B cell (primary cell): ENCODE measurements around the gene GTF3C2.

Experiments used
- CTCF ChIP-seq: fragments of 200-600 bp; IDR thresholded peaks from one replicate; pipeline ENCODE4 v1.8.0; 2022; ENCODE audit warnings: antibody characterized with exemption, mild to moderate bottlenecking
- EZH2 ChIP-seq: IDR thresholded peaks from 2 replicates; pipeline ENCODE4 v1.6.1; 2012; ENCODE audit warnings: borderline replicate concordance, low read depth, mild to moderate bottlenecking, moderate library complexity, low read length; ENCODE audit not compliant: insufficient read depth, poor library complexity, severe bottlenecking

DNA sequence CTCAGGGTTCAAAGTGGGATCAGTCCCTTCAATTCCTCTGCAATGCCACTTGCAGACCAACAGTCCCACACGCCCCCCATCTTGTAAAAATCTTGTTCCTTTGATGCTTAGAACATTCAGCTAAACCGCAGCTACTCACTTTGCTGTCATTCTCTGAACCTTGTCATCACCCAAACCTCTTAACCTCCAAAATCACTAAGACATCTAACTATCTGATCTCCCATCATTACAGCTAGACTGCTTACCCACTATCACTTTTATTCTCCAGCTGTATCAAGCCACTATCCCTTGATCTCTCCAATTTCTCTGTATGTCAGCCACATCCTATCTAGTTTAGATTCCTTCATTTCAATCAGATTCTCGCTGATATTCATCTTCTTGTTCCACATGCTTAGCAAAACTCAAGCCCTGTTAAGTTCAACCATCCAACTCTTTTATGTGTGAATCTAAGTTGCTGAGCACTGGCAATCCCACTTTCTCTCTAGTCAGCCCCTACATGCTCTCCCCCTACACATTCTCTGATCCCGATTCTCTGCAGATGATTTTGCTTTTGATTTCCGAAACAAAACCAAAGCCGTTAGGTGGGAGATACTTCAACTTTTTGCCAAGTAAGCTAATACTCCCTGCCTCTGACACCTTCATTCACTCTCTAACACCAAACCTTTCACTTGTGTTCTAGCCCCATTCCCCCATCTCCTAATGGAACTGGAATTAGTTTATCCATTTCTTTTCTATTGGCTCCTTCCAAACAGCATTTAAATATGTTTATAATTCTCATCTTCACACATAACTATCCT lies 4.6 kb downstream of the GTF3C2 start:
- TF ChIP-seq CTCF = no peak
- no peak for TF ChIP-seq EZH2
